Nephron (organoid): ENCODE measurements around the gene SAMD11.

Experiments
- H3K27ac Mint-ChIP-seq, 3 experiments: 2 replicates each; pipeline ENCODE4 v1.8.0; 2020; ENCODE audit warnings: mixed read lengths in 3 of 3, mild to moderate bottlenecking in 2 of 3, moderate library complexity in 1 of 3
- H3K27me3 Mint-ChIP-seq: 2 replicates; pipeline ENCODE4 v1.8.0; 2021; ENCODE audit warnings: low read depth, mild to moderate bottlenecking, moderate library complexity, mixed read lengths
- H3K36me3 Mint-ChIP-seq: 2 replicates; pipeline ENCODE4 v1.8.0; 2020; ENCODE audit warnings: low read depth, mixed read lengths
- H3K4me1 Mint-ChIP-seq: 2 replicates; pipeline ENCODE4 v1.8.0; 2020; ENCODE audit warnings: mixed read lengths
- H3K4me3 Mint-ChIP-seq, 3 experiments: 2 replicates each; pipeline ENCODE4 v1.8.0; 2020; ENCODE audit warnings: mild to moderate bottlenecking in 3 of 3, mixed read lengths in 3 of 3, moderate library complexity in 2 of 3
- H3K9me3 Mint-ChIP-seq: 2 replicates; pipeline ENCODE4 v1.8.0; 2020; ENCODE audit warnings: mixed read lengths
- CTCF ChIP-seq, 3 experiments: fragments of 200-600 bp; sonication (generic); IDR thresholded peaks; one replicate each; pipeline ENCODE4 v1.5.0; 2021; ENCODE audit warnings: antibody characterized with exemption in 3 of 3; ENCODE audit not compliant: unreplicated experiment in 3 of 3

Gene SAMD11

GRCh38 chr1:959731-960362, 36.1 kb downstream of the SAMD11 start:
- peak overlapping the region; percentile 77 to 91 (median 86) for H3K4me3 Mint-ChIP-seq
- no peaks in the 10 kb centered on the region for H3K27me3 Mint-ChIP-seq
- H3K4me1 Mint-ChIP-seq = peaks cover 14% of the 10 kb centered on the region

GRCh38 chr1:960363-961131, 36.8 kb downstream of the SAMD11 start, which contains the start of gene KLHL17:
KLHL17 (plus strand) TSS chr1:960584; CDS start chr1:960694, 110 bp downstream.
- H3K4me3 Mint-ChIP-seq = peak within 1 kb of the TSS; percentile 80 to 91 (median 86)
- H3K27ac Mint-ChIP-seq = no peak within 1 kb of the TSS
- peaks cover 14% of the 10 kb centered on the region for H3K4me1 Mint-ChIP-seq
- H3K36me3 Mint-ChIP-seq = peaks cover 10% of the 10 kb centered on the region
- H3K9me3 Mint-ChIP-seq = no peaks in the 10 kb centered on the region
- no peak for TF ChIP-seq CTCF (IDR thresholded peaks at IDR 0.05; ENCODE audit: unreplicated experiment in 3 of 3)
- no peaks in the 10 kb centered on the region for H3K27me3 Mint-ChIP-seq

More at GRCh38 chr1:959731-960362, 36.1 kb downstream of the SAMD11 start:
- Mint-ChIP-seq H3K9me3 (no peaks in the 10 kb centered on the region), H3K27ac (no peak overlapping the region), H3K36me3 (peaks cover 13% of the 10 kb centered on the region)
- TF ChIP-seq CTCF (IDR thresholded peaks at IDR 0.05; ENCODE audit: unreplicated experiment in 3 of 3) = no peak

GRCh38 chr1:961132-961669, 37.5 kb downstream of the SAMD11 start:
- no peaks in the 10 kb centered on the region for H3K9me3 Mint-ChIP-seq
- TF ChIP-seq CTCF (IDR thresholded peaks at IDR 0.05; ENCODE audit: unreplicated experiment in 3 of 3) = no peak
- peaks cover 10% of the 10 kb centered on the region for H3K36me3 Mint-ChIP-seq
- H3K4me3 Mint-ChIP-seq = peak overlapping the region; percentile 76 to 81 (median 80)
- H3K4me1 Mint-ChIP-seq = peaks cover 14% of the 10 kb centered on the region
- no peaks in the 10 kb centered on the region for H3K27me3 Mint-ChIP-seq
- no peak overlapping the region for H3K27ac Mint-ChIP-seq

- H3K27me3 Mint-ChIP-seq = peaks cover 7% of the 10 kb centered on the region
- H3K4me3 Mint-ChIP-seq = peak overlapping the region; percentile 76 to 81 (median 80)
- H3K4me1 Mint-ChIP-seq = peaks cover 10% of the 10 kb centered on the region
- no peak for TF ChIP-seq CTCF (IDR thresholded peaks at IDR 0.05; ENCODE audit: unreplicated experiment in 3 of 3)
- H3K27ac Mint-ChIP-seq = no peak overlapping the region
- H3K9me3 Mint-ChIP-seq = no peaks in the 10 kb centered on the region
- peaks cover 7% of the 10 kb centered on the region for H3K36me3 Mint-ChIP-seq
Observed at GRCh38 chr1:962381-963300, 38.9 kb downstream of the SAMD11 start.

- no peak overlapping the region for H3K27ac Mint-ChIP-seq
- peaks cover 11% of the 10 kb centered on the region for H3K27me3 Mint-ChIP-seq
- TF ChIP-seq CTCF (IDR thresholded peaks at IDR 0.05; ENCODE audit: unreplicated experiment in 3 of 3) = no peak
- H3K9me3 Mint-ChIP-seq = no peaks in the 10 kb centered on the region
- H3K4me1 Mint-ChIP-seq = peaks cover 6% of the 10 kb centered on the region
- H3K4me3 Mint-ChIP-seq = peak overlapping the region; percentile 27 to 30 (median 30)
- peaks cover 4% of the 10 kb centered on the region for H3K36me3 Mint-ChIP-seq
Observed at GRCh38 chr1:963301-963651, 39.6 kb downstream of the SAMD11 start.
